Fibroblast of pulmonary artery (primary cell): ENCODE results near the gene UBASH3B.
A peak's percentile ranks its signal among the peaks of the same experiment; 100 is the strongest.

Experiments used
- DNase-seq: peaks from one replicate; pipeline ENCODE4 v3.0.0-alpha.2; 2010; ENCODE audit warnings: low read depth
- H3K4me3 ChIP-seq: replicated peaks from 2 replicates; pipeline ENCODE4 v1.5.1; 2011; ENCODE audit warnings: low read depth, mild to moderate bottlenecking, control low read depth, low read length, moderate library complexity
- TF ChIP-seq, protein P1 (sequence below): IDR thresholded peaks from 2 replicates; pipeline ENCODE4 v1.5.1; 2011; ENCODE audit warnings: mild to moderate bottlenecking, control low read depth, low read length, inconsistent platforms; ENCODE audit errors: missing control alignments

The UBASH3B gene

DNA sequence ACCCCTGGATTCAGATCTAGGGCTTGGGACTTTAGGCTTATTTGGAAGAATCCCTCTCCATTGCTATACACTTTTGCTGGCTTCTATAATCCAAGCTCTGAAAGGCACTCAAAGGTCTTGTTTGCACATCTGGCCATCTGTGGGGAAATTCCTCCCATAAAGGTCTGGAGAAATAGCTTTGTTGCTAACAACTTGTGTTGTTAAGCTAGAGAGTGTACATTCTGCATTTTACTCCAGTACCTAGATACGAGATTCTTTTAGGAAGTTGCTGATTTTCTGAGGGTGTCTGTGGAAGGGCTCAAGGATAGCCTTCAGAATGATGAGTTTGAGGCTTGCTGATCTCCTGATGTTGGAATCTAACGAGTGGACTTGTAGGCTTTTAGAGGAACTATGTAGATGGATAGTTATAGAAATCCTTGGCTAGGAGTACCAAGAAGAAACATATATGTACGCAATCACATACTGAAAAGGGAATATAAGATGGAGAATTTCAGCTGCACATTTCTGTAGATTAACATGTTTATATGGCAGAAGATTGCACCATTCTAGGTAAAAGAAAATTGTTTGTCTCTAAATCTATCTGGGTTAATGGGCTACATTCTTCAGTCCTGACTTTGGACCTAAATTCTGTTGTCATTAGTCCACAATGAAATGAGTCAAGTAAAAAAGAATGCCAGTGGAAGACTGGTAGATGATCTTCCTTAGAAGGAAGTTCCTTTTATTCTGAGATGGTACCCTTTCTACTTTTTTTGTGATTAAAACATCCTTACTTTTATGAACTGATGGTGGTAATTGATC lies 51.0 kb downstream of the UBASH3B start:
- TF ChIP-seq, protein P1, sequence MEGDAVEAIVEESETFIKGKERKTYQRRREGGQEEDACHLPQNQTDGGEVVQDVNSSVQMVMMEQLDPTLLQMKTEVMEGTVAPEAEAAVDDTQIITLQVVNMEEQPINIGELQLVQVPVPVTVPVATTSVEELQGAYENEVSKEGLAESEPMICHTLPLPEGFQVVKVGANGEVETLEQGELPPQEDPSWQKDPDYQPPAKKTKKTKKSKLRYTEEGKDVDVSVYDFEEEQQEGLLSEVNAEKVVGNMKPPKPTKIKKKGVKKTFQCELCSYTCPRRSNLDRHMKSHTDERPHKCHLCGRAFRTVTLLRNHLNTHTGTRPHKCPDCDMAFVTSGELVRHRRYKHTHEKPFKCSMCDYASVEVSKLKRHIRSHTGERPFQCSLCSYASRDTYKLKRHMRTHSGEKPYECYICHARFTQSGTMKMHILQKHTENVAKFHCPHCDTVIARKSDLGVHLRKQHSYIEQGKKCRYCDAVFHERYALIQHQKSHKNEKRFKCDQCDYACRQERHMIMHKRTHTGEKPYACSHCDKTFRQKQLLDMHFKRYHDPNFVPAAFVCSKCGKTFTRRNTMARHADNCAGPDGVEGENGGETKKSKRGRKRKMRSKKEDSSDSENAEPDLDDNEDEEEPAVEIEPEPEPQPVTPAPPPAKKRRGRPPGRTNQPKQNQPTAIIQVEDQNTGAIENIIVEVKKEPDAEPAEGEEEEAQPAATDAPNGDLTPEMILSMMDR, result no peak
- peak; percentile 66 for DNase-seq

DNA sequence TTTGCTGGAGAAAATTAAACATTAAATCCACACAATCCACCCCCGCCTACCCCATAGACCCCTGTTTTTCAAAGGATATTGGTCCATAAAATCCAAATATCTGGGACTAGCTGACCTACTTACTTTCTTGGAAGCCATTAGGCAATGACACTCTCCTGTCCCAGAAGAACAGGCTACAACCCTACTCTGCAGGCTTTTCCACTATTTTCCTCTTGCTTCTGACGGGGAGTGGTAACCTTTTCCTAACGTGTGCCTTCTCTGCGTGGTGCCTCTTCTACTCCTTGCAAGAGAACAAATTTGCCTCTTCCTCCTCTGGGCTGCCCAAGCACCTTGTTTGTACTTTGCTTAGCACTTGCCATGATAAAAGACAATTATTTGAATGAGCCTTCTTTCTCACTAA lies 51.6 kb downstream of the UBASH3B start:
- no peak for DNase-seq
- TF ChIP-seq, protein P1, result no peak
- no peak overlapping the region for H3K4me3 ChIP-seq

More for the DNA sequence above, 51.0 kb downstream of the UBASH3B start:
- no peak overlapping the region for H3K4me3 ChIP-seq

DNA sequence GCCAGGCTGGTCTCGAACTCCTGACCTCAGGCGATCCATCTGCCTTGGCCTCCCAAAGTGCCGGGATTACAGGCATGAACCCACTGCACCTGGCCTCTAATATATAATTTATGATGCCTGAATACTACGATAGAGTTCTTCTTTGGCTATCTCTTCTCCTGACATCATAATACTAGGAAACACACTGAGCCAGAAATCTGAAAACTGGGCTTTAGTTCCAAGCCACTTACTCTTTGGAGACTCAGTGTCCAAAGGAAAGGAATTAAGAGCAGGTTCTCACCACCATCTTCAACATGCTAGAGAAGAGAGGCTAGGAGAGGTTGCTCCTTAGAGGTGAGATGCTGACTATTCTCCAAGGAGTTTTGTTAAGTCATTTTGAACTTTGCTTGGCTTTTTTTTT lies 52.4 kb downstream of the UBASH3B start:
- no peak for DNase-seq
- TF ChIP-seq, protein P1, result no peak
- no peak overlapping the region for H3K4me3 ChIP-seq

DNA sequence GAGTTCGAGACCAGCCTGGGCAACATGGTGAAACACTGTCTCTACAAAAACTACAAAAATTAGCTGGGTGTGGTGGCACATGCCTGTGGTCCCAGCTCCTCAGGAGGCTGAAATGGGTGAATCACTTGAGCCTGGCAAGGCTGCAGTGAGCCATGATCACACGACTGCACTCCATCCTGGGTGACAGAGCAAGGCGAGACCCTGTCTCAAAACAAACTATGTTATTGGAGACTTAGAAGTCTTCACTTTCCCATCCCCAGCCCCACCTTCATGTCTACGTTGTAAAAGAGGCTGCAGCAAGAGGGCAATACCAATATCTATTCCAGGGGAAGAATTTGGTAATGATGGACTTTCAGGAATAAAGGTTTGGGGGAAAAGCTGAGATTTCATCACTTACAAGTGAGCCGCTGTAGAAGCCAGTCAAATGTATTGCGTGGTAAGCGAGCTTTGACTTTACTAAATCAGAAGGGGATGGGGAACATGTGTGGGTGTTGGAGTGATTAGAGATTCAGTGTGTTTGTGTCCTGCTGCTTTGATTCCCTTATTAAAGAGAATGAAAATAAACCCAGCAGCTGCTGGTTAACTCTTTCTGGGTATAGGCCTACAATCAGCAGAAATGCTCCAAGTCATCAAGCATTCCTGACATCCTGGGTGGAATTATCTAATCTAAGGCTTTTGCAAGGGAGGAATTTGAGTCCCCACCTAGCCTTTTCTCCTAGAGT lies 53.7 kb downstream of the UBASH3B start:
- DNase-seq, result peak; percentile 53
- TF ChIP-seq, protein P1, result no peak

DNA sequence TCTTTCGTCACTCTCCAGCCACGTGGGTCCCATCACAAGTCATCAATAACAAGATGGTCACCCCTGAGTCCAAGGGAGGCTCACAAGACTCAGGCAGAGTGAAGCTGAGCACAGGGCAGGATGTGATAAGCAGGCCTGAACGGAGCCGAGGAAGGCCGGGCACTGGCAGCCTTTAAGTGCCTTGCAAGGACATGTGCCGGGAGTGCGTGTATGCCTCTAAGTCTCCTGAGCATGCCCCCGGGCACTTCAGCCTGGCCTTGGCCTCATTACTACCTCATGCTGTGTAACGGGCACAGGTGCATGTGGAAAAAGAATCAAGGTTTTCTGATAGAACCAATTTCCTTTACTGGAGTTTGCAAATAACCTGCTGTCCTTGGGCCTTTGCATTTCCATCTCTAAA lies 55.8 kb downstream of the UBASH3B start:
- no peak overlapping the region for H3K4me3 ChIP-seq
- no peak for DNase-seq
- TF ChIP-seq, protein P1, result no peak

More for the DNA sequence above, 53.7 kb downstream of the UBASH3B start:
- no peak overlapping the region for H3K4me3 ChIP-seq

DNA sequence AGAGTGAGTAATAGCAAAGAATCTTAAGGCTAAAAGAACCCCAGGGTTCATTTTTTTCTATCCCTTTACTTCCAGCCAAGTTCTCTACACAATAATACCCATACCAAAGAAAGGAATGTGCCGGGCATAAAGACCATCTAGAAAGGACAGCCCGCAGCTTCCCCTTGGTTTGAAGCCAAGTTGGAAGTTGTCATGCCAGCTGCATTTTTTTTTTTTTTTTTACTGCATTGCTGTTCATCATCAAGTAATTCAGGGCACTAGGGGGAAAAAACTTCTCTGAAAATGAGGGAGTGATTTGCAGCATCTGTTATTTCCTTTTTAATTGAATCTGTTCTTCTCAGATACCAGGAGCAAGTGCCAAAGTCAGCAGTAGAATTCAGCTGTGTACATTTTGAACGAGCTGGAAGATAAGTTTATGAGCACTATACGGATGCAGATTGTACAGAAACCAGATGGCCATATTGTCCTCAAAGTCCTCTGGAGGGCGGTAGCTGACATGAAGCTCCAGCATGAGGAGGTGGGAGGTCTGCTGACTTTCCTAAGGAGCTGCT lies 56.4 kb downstream of the UBASH3B start:
- peak; percentile 57 for DNase-seq
- TF ChIP-seq, protein P1, result peak; percentile 36
- no peak overlapping the region for H3K4me3 ChIP-seq
